Fibroblast of mammary gland (primary cell): ENCODE data around the gene PRKN.

ENCODE experiments used
- DNase-seq: peaks from one replicate; pipeline ENCODE4 v3.0.0-alpha.2; 2010; ENCODE audit warnings: low read depth
- H3K4me3 ChIP-seq: 2 replicates; pipeline ENCODE4 v1.5.1; 2011; ENCODE audit warnings: low read depth, mild to moderate bottlenecking, low read length, moderate library complexity; ENCODE audit not compliant: control insufficient read depth
- CTCF ChIP-seq: conservative IDR thresholded peaks from 2 replicates; pipeline ENCODE4 v1.5.1; 2011; ENCODE audit warnings: low read depth, low read length, inconsistent platforms; ENCODE audit not compliant: control insufficient read depth, insufficient read depth

PRKN gene

GRCh38 chr6:162753775-162754174 is 26.2 kb upstream of the PRKN start:
- TF ChIP-seq CTCF, result no peak
- no peak overlapping the region for H3K4me3 ChIP-seq
- no peak for DNase-seq

GRCh38 chr6:162751211-162751859 is 23.8 kb upstream of the PRKN start:
- DNase-seq, result peak; percentile 6
- no peak overlapping the region for H3K4me3 ChIP-seq
- no peak for TF ChIP-seq CTCF

- no peak for TF ChIP-seq CTCF
- no peak overlapping the region for H3K4me3 ChIP-seq
- DNase-seq, result peak; percentile 62
These were observed 23.2 kb upstream of the PRKN start for GRCh38 chr6:162750776-162751175.

GRCh38 chr6:162736961-162737360 is 9.4 kb upstream of the PRKN start:
- TF ChIP-seq CTCF, result peak; percentile 4
- DNase-seq, result no peak
- no peak overlapping the region for H3K4me3 ChIP-seq

GRCh38 chr6:162733489-162733888 is 5.9 kb upstream of the PRKN start:
- TF ChIP-seq CTCF, result no peak
- no peak overlapping the region for H3K4me3 ChIP-seq
- DNase-seq, result no peak

GRCh38 chr6:162730502-162730901 is 2.9 kb upstream of the PRKN start:
- H3K4me3 ChIP-seq, result no peak overlapping the region
- TF ChIP-seq CTCF, result no peak
- DNase-seq, result no peak

GRCh38 chr6:162728706-162729105 is 1.1 kb upstream of the PRKN start:
- TF ChIP-seq CTCF, result no peak
- DNase-seq, result no peak
- H3K4me3 ChIP-seq, result no peak overlapping the region
